Epithelial cell of proximal tubule (primary cell): ENCODE data around the gene ADAMTS12. TPM values are rescaled to one million over a fixed set of nuclear protein-coding genes. Genes with fewer than 3 reads are reported as not detected.

Experiments
- DNase-seq: peaks from one replicate; pipeline ENCODE4 v3.0.0-alpha.2; 2011; ENCODE audit warnings: low read depth
- H3K4me3 ChIP-seq: 2 replicates; pipeline ENCODE4 v1.5.1; 2011; ENCODE audit warnings: low read depth, mild to moderate bottlenecking, low read length
- CTCF ChIP-seq: conservative IDR thresholded peaks from 2 replicates; pipeline ENCODE4 v1.5.1; 2012; ENCODE audit warnings: low read depth, mild to moderate bottlenecking, low read length
- total RNA-seq: library from RNA; depleted of rRNA; stranded (reverse); fragments of >200 nt; gene quantifications from 2 replicates; pipeline ENCODE4 v1.2.3, GENCODE V29; 2015

The ADAMTS12 gene
- total RNA-seq, 1 donor from 2014 or later = 2.1 TPM

DNA sequence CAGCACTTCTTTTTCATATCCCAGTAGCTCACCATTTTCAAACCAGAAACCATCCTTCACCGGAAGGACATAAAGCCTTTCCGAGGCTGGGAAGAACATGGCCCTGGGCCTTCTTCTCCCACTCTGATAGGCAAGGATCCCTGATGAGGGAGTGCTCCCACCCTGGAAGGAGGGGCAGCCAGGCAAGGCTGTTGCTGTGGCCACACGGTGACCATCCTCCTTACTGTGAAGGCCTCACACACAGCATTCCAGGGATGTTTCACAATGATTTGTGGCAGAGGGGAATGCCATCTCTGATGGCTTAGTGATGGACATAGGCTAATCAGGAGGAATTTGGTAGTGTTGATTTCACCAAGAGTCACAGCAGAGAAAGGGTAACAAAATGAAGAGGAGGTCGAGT is 130.7 kb downstream of the ADAMTS12 start:
- no peak for DNase-seq
- no peak overlapping the region for H3K4me3 ChIP-seq

GRCh38 chr5:33758737-33759136 is 133.1 kb downstream of the ADAMTS12 start:
- no peak overlapping the region for H3K4me3 ChIP-seq
- DNase-seq = no peak
- no peak for TF ChIP-seq CTCF

More for the DNA sequence above, 130.7 kb downstream of the ADAMTS12 start:
- no peak for TF ChIP-seq CTCF

DNA sequence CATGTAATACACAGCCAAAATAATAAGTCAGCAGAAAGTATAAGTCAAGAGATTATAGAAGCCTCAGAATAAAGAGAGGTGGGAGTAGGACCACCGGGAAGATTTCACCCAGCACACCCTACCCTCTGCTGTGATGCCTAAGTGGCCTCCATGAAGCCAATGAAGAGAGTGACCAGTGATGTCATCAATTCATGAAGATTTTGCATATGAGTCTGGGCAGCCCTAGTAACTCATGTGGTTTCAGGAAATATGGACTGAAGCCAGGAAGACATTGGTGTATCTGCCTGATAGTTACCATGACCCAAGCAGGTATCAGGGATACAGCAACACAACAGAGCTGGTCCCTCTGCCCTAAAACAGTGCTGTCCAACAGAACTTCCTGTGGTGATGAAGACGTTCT is 135.3 kb downstream of the ADAMTS12 start:
- TF ChIP-seq CTCF = no peak
- DNase-seq = no peak
- H3K4me3 ChIP-seq = no peak overlapping the region

- TF ChIP-seq CTCF = no peak
- no peak overlapping the region for H3K4me3 ChIP-seq
- no peak for DNase-seq
Observed at GRCh38 chr5:33755231-33755630, 136.6 kb downstream of the ADAMTS12 start.

GRCh38 chr5:33753704-33754103 is 138.1 kb downstream of the ADAMTS12 start:
- H3K4me3 ChIP-seq = no peak overlapping the region
- TF ChIP-seq CTCF = no peak
- DNase-seq = no peak

GRCh38 chr5:33748754-33749153 is 143.0 kb downstream of the ADAMTS12 start:
- no peak overlapping the region for H3K4me3 ChIP-seq
- no peak for DNase-seq
- TF ChIP-seq CTCF = no peak

GRCh38 chr5:33745101-33745770 is 146.6 kb downstream of the ADAMTS12 start:
- TF ChIP-seq CTCF = no peak
- no peak for DNase-seq

More at GRCh38 chr5:33745101-33745770, 146.6 kb downstream of the ADAMTS12 start:
- H3K4me3 ChIP-seq = no peak overlapping the region
